C4-2B (cell line): ENCODE measurements around the gene RABEP2.

Source experiments
- H3K27ac ChIP-seq: fragments of 450-650 bp; 2 replicates; pipeline ENCODE4 v1.5.1; 2017
- ZFX ChIP-seq: fragments of 450-650 bp; IDR thresholded peaks from 2 replicates; pipeline ENCODE4 v1.6.1; 2017
- TF ChIP-seq, protein P1 (sequence below): fragments of 450-650 bp; conservative IDR thresholded peaks from 2 replicates; pipeline ENCODE4 v1.5.1; 2017; ENCODE audit warnings: mild to moderate bottlenecking

Gene RABEP2

DNA sequence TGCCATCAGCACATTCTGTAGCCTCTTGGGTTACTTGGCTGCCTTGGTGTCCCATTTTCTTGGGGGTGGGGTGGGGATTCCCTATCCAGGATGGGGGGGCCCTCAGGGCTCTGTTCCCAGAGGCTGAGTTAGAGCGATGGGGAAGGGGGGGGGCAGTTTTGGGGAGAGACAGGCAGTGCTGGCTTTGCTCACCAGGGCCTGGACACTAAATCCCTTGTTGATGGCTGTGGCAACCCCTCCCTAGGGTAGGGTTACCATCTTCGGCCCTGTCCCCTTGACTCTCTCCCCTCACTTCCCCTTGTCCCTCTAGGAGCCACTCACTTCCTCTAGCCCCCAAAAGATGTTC, 47.4 kb downstream of the RABEP2 start:
- no peak overlapping the region for H3K27ac ChIP-seq
- TF ChIP-seq ZFX = no peak
- TF ChIP-seq, protein P1, sequence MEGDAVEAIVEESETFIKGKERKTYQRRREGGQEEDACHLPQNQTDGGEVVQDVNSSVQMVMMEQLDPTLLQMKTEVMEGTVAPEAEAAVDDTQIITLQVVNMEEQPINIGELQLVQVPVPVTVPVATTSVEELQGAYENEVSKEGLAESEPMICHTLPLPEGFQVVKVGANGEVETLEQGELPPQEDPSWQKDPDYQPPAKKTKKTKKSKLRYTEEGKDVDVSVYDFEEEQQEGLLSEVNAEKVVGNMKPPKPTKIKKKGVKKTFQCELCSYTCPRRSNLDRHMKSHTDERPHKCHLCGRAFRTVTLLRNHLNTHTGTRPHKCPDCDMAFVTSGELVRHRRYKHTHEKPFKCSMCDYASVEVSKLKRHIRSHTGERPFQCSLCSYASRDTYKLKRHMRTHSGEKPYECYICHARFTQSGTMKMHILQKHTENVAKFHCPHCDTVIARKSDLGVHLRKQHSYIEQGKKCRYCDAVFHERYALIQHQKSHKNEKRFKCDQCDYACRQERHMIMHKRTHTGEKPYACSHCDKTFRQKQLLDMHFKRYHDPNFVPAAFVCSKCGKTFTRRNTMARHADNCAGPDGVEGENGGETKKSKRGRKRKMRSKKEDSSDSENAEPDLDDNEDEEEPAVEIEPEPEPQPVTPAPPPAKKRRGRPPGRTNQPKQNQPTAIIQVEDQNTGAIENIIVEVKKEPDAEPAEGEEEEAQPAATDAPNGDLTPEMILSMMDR = no peak

GRCh38 chr16:28876973-28877654, 47.9 kb downstream of the RABEP2 start:
- no peak overlapping the region for H3K27ac ChIP-seq

GRCh38 chr16:28876019-28876659, 48.9 kb downstream of the RABEP2 start:
- TF ChIP-seq, protein P1 = no peak
- no peak for TF ChIP-seq ZFX
- no peak overlapping the region for H3K27ac ChIP-seq

More at GRCh38 chr16:28876973-28877654, 47.9 kb downstream of the RABEP2 start:
- no peak for TF ChIP-seq ZFX
- TF ChIP-seq, protein P1 = no peak

DNA sequence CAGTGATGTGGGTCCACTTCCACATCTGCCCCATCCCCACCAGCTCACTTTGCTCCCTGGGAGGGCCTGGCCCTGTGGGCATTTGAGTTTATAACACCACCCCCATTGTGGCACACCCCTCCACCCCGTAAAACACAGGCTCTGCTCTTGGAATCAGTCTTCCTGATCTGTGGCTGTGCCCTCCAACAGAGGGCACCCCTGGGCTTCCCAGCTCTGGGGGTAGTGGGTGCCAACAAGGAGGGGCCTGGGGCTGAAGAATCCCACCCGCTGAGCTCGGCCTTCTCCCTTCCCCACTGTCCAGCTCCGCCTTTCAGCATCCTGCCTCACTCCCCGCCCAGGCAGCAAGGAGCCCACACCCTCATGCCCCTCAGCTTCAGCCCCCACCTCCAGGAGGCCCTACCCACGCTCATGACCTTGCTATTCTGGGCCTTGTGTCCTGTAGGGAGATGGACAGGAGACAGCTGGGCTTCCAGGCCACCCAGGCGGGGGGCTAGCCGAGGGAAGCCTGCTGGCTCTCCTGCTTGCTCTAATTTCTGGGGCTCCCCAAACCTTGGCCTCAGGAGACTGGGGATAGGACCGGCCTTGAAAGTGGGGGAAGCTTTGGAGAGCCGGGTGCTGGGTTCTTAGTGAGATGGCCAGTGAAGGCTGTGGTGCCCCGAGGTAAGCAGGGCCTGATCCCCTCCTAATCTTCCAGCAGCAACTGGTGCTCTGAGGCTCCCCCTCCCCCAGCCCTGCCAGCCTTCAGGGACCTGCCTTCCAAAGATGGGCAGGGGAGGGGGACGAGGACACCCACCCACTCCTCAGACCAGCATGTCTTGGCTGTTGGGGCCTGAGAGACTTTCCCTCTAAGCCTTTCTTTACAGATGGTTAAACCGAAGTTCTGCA, 49.7 kb downstream of the RABEP2 start:
- H3K27ac ChIP-seq = no peak overlapping the region

GRCh38 chr16:28874406-28874805, 50.6 kb downstream of the RABEP2 start:
- TF ChIP-seq ZFX = no peak
- TF ChIP-seq, protein P1 = no peak
- no peak overlapping the region for H3K27ac ChIP-seq

More for the DNA sequence above, 49.7 kb downstream of the RABEP2 start:
- TF ChIP-seq ZFX = no peak
- TF ChIP-seq, protein P1 = no peak

GRCh38 chr16:28873543-28874201, 51.4 kb downstream of the RABEP2 start:
- TF ChIP-seq ZFX = no peak
- TF ChIP-seq, protein P1 = peak; percentile 80
- no peak overlapping the region for H3K27ac ChIP-seq
